ENCODE measurements around the gene CD244. TPM values are rescaled to one million over a fixed set of nuclear protein-coding genes. Genes with fewer than 3 reads are reported as not detected.
"Not testable (repeated sequence)": the region's sequence is repeated elsewhere in the genome, so short reads cannot be mapped to it uniquely, and the experiment has no call there.

Gene CD244, protein sequence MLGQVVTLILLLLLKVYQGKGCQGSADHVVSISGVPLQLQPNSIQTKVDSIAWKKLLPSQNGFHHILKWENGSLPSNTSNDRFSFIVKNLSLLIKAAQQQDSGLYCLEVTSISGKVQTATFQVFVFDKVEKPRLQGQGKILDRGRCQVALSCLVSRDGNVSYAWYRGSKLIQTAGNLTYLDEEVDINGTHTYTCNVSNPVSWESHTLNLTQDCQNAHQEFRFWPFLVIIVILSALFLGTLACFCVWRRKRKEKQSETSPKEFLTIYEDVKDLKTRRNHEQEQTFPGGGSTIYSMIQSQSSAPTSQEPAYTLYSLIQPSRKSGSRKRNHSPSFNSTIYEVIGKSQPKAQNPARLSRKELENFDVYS
- 0.16 TPM for polyA plus RNA-seq (ENCODE audit: insufficient read length)

DNA sequence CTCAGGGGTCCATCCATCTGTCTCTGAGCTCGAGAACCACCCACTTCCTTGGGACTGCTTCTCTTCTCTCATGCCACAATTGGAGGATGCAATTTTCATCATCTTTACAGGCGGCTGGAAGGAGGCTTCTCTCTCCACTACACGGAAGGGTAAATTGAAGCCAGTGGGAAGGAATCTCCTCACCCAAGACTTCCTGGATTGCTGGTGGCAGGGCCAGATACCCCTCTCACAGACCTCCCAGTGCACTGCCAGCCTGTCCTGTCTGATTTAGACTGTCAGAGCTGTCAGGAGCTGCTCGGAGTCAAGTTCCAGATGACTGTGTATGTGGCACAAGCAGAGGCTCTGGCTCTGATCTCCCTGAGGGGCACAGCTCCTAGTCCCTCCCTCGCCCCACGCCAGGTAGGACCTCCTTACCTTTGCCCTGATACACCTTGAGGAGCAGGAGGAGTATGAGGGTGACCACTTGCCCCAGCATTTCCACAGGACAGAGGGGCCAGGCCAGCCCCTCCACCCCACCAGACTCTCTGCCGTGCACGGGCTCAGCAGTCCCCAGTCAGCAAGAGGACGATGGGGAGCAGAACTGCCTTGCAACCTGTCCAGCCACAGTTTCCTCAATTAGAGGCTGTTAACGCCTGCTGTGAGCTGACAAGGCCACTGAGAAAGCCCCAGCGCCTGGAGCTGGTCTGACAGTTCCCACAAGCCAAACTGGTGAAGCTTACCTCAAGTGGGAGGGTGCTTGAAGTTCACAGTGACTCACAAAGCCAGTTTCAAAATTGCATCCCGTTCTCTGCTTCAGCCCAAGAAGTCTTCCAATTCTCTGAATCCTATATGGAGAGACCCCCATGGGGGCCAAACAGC, at the start of gene CD244:
Gene CD244 (minus strand): TSS at position 685 of the 858 bp plus-strand sequence. CDS start 210 bp downstream, at position 475.
- no peak for DNase-seq (ENCODE audit: low read depth)

DNA sequence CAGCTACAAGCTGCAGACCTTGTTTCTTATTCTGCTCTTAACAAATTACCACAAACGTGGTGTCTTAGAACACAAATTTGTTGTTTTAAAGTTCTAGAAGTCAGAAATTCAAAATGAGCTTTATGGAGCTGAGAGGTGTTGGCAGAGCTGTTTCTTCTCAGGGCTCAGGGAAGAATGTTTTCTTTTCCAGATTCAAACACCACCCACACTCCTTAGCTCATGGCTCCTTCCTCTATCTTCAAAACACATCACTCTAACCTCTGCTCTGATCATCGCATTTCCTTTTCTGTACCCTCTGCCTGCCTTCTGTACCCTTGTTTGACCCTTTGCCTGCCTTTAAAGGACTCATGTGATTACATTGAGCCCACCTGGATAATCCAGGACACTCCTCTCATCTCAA, 49.2 kb upstream of the CD244 start:
- no peak for DNase-seq (ENCODE audit: low read depth)

DNA sequence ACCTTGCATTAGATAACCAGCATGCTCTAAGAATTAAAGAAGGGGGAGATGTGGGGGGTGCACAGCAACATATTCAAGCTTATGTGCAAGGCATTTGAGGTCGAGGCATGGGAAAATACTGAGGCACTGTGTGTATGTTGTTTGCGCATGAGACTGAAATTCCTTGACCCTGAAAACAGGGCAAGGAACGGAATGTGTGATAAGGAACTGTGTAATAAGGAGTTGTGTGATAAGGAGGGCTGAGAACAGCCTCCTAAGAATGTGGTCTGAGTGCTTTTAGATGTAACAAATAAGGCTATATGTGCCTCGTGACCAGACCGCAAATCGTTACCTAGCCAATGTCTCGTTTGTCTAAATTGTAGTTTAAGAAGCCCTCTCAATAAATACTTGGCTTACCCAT, 48.8 kb upstream of the CD244 start:
- DNase-seq (ENCODE audit: low read depth): no peak

DNA sequence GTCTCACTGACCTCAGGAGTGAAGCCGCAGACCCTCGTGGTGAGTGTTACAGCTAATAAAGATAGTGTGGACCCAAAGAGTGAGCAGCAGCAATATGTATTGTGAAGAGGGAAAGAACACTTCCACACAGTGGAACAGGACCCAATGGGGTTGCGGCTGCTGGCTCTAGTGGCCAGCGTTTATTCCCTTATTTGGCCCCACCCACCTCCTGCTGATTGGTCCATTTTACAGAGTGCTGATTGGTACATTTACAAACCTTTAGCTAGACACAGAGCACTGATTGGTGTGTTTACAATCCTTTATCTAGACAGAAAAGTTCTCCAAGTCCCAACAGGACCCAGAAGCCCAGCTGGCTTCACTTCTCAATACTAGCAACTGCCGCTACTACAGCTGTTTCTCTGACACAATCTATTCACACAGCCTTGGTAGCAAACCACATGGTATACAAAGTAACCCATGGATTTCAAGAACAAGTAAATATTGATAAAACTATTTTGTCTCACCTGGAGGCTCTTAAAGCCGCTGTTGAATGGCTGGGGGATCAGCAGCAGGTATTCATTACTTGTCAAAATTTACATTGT, 47.6 kb upstream of the CD244 start:
- DNase-seq (ENCODE audit: low read depth): no peak

DNA sequence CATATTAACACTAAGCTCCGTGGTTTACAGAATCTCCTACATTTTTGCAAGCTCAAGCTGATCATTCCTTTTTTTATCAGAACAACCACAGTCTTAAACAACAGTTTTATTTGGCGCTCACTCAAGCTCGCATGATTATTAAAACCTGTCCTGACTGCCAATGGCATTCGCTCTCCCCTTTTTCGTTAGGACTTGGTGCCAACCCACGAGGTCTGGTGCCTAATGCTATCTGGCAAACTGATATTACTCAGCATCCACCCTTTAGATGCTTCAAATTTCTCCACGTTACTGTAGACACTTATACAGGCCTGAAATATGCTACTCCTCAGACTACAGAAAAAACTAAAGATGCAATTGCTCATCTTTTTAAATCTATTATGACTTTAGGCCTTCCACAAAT, 45.3 kb upstream of the CD244 start:
- DNase-seq (ENCODE audit: low read depth): no peak

DNA sequence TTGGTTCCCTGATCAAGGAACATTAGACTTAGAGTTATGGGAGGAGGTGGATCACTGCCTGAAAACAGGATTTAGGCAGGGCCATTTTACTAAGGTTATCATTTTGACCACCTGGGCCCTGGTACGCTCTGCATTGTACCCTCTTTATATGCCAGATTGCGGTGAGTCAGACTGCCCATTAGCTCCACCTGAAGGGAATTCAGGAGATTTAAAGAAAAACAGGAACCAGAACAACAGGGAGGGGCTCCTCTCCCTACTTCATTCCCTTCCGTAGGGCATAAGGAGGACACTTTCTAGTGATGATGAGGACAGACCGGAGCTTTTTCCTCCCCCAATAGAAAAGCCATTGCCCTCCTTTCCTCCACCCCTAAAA, 42.9 kb upstream of the CD244 start:
- no peak for DNase-seq (ENCODE audit: low read depth)

DNA sequence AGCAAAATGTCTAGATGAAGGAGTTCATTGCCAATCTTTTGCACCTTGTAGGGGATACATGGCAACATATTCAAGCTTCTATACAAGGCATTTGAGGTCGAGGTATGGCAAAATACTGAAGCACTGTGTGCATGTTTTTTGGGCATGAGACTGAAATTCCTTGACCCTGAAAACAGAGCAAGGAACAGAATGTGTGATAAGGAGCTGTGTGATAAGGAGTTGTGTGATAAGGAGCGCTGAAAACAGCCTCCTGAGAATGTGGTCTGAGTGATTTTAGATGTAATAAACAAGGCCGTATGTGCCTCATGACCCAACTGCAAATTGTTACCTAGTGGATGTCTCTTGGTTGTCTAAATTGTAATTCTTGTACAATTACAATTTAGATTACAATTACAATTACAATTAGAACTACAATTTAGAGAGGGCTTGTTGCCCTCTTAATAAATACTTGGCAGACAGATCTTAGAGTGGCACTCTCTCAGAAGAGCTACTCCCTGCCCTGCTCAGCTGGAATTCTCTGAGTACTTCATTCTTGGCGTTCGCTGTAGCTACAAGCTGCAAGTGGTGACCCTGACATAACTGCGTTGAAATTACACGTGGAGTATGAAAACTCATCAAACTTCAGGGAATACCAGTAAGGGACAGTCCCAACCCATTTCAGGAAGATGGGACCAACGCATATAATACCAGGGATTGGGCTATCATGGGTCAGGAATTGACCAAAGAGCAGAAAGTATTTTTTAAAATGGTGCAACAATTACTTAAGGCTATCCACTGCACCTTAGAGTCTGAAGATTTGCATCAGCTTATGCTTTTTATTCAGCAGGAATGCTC, 42.3 kb upstream of the CD244 start:
- no peak for DNase-seq (ENCODE audit: low read depth)

DNA sequence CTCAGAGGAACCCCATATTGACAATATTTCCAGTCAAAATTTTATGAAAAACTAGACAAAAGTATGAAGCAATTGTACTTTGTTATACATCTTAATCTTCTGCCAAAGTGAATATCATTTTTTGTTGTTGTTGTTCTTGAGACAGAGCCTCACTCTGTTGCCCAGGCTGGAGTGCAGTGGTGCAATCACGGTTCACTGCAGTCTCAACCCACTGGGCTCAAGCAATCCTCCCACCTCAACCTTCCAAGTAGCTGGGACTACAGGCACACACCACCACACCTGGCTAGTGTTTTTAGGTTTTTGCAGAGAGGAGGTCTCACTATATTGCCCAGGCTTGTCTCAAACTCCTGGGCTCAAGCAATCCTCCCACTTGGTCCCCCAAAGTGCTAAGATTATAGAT, 39.6 kb upstream of the CD244 start:
- not testable (repeated sequence) for DNase-seq (ENCODE audit: low read depth)

DNA sequence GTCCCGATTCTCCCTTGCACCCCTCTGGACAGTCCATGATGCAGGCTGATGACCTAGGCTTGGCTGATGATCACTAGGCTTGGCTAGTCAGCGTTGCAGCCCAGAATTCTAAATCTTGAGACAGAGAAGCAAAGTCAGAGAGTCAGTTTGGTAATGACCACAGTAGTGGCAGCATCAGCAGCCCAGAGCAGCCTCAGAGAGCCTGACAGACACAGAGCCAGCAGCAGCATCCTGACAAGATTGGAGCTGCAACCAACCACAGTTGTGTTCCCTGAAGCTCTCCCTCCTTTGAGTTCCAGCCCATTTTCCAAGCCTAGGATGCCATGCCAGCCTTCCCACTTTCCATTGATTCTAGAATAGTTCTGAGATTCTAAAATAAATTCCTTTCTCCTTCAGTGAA, 39.1 kb upstream of the CD244 start:
- no peak for DNase-seq (ENCODE audit: low read depth)

DNA sequence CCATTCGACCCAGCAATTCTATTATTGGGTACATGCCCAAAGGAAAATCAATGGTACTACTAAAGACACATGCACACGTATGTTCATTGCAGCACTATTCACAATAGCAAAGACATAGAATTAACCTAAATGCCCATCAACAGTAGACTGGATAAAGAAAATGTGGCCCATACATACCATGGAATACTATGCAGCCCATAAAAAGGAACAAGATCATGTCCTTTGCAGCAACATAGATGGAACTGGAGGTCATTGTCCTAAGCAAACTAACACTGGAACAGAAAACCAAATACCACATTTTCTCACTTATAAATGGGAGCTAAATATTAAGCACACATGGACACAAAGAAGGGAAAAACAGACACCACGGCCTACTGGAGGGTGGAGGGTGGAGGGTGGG, 38.0 kb upstream of the CD244 start:
- DNase-seq (ENCODE audit: low read depth): not testable (repeated sequence)

DNA sequence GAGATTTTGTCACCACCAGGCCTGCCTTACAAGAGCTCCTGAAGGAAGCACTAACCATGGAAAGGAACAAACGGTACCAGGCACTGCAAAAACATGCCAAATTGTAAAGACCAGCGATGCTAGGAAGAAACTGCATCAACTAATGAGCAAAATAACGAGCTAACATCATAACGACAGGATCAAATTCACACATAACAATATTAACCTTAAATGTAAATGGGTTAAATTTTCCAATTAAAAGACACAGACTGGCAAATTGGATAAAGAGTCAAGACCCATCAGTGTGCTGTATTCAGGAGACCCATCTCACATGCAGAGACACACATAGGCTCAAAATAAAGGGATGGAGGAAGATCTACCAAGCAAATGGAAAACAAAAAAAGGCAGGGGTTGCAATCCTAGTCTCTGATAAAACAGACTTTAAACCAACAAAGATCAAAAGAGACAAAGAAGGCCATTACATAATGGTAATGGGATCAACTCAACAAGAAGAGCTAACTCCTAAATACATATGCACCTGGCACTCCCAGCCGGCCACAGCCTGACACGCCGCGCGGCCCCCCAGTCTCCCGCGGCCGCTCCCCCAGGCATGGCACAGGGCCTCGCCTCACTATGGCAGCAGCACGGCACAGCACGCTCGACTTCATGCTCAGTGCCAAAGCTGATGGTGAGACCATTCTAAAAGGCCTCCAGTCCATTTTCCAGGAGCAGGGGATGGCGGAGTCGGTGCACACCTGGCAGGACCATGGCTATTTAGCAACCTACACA, 31.9 kb upstream of the CD244 start:
- DNase-seq (ENCODE audit: low read depth): not testable (repeated sequence)

DNA sequence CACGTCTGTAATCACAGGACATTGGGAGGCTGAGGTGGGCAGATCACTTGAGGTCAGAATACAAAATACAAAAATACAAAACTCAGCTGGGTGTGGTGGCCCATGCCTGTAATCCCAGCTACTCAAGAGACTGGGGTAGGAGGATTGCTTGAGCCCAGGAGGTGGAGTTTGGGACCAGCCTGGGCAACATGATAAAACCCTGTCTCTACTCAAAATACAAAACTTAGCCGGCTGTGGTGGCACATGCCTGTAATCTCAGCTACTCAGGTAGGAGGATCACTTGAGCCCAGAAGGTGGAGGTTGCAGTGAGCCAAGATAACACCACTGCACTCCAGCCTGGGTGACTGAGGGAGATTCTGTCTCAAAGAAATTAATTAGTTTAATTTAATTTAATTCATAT, 28.8 kb upstream of the CD244 start:
- DNase-seq (ENCODE audit: low read depth): no peak

DNA sequence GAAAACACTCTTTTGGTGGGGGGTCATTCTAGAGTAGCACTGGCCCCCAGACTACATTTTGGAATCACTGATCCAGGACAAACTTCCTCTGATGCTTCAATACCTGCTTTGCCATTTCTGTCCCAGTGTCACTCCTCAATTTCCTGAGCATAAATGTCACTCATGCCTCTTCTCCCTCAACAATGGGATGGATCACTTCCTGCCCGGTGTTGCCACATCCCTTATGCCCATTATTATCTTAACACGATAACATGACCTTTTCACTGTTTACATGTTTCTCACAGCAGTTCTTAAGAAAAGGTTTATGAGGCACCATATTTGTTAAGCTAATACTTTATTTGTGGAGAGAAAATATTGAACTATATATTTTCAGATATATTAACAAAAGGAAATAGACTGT, 26.2 kb upstream of the CD244 start:
- DNase-seq (ENCODE audit: low read depth): no peak

DNA sequence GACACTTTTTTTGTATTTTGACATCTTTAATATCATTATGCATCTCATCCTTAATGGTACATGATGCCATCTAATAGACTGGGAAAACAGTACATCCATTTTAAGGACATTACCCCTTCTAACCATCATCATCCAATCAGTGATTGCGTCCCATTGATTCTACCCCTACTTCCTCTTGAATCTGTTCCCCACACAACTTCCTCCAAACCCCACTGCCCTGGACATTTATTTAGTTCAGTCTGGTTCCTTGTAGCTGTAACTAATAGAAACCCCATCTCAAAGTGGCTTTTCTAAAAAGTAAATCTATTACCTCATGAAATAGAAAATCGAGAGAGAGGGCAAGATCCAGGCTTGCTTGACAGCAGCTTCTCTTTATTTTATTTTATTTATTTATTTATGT, 24.4 kb upstream of the CD244 start:
- DNase-seq (ENCODE audit: low read depth): no peak

DNA sequence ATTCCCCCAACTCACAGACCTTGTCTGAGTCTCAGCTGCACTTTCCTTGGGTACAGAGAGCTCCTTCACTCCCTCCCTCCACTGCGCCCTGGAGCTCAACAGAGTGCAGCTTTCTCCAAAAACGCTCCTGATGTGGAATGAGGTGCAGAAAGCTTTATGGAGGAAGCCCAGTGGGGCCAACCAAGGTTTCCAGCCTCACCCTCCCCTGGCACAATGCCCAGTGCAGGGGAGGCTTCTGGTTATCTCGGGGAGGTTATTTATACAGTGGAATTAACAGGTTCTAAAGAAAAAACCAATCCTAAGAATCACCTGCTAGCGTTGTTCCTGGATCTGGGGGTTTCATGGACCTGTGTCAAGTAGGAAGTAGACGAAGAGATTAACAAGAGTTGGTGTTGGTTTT, 22.4 kb upstream of the CD244 start, which contains the start of gene ITLN1:
Gene ITLN1 (minus strand): TSS at position 139 of the 400 bp plus-strand sequence. CDS start 303 bp downstream, outside the sequence.
- DNase-seq (ENCODE audit: low read depth): no peak

DNA sequence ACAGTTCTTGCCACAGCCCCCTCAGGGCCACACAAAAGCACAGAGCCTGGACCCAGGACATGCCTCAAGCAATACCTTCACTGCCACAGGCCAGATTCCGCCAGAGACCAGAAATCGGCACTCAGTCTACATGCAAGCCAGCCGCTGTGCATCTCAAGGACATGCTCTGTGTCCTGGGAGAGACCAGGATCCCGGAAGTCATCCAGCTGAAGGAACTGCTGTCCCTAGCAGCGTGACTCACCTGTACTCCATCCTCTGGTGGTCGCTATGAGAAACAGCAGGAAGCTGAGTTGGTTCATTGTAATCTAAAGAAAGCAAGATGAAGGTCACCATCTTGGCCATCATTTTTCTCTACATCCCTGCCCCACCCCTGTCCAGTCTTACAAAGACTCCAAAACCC, 21.9 kb upstream of the CD244 start:
- no peak for DNase-seq (ENCODE audit: low read depth)

DNA sequence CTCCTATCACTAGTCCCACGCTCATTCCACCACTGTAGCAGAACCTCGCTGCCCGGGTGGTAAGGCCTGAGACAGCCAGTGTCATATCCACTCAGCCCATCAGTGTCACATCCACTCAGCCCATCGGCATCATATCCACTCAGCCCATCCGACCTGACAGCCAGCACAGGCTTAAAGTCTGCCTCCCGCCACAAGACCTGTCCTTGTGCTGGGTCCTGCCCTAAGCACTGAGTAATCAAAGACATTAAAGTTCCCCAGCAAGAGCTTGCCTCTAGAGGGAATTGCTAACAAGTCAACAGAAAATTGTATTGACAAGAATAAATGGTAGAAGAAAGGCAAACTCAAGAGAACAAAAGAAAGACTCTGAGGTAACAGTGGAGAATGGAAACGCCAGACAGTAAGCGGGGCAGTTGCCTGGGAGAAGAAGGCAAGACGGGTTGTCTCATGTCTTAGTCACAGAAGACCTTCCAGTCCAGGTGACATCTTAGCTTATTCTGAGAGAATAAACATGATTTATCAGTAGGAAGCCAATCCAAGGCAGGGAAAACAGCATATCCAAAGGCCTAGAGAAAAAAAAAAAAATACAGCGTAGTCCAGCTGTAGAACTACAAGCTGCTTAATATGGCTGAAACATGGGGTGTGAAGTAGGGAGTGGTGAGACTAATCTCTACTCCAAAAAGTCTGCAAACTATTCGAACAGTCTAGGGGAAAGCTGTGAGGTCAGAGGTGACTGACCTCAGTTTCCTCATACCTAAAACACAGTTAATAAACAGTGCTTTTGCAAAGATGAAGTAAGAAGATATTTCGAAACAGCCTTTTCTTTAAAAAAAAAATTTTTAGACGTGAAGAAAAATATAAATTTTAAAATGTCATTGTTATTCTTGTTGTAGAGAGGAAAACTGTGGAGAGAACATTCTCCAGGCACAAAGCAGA, 21.2 kb upstream of the CD244 start:
- no peak for DNase-seq (ENCODE audit: low read depth)

DNA sequence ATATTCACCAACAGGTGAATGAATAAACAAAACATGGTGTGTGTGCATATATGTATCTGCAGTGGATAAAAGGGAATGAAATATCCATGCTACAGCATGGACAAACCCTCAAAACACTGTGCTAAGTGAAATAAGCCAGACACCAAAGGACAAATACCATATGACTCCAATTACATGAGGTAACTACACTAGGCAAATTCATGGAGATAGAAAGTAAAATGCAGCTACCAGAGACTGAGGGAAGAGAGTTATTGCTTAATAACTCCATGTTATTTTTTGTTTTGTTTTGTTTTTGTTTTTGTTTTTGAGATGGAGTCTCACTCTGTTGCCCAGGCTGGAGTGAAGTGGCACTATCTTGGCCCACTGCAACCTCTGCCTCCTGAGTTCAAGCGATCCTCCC, 19.9 kb upstream of the CD244 start:
- DNase-seq (ENCODE audit: low read depth): no peak

DNA sequence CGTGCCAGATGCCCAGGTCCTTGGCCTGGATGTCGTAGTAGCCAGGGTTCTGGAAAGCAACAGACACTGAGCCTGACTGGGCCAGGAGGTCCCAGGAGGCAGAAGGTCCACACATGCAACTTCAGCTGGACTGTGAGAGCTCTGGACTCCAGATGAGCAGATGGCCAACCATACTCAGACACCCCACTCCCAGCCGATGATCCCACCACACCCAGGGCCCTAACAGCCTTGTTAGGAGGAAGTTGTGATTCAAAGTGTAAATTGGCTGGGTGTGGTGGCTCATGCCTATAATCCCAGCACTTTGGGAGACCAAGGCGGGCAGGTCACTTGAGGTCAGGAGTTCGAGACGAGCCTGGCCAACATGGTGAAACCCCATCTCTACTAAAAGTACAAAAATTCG, 18.6 kb upstream of the CD244 start:
- not testable (repeated sequence) for DNase-seq (ENCODE audit: low read depth)

DNA sequence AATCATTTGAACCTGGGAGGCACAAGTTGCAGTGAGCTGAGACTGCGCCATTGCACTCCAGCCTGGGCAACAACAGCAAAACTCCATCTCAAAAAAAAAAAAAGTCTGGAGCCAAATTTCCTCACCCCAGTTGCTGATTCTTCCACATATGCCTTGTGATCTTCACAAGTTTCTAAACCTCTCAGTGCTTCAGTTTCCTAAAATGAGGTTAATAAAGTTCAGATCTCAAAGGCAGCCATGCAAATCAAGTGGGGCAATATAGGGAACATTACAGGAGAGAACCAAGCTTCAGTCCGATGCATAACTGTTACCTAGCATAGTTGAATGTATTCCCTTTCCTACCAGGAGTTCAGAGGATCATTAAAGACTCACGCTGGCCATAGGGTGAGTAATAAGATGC, 17.5 kb upstream of the CD244 start:
- no peak for DNase-seq (ENCODE audit: low read depth)

Measured in forelimb muscle (tissue), 1 donor.